Amniotic epithelial cell (primary cell): ENCODE measurements around the gene ROPN1B.
"Not testable (repeated sequence)": the region's sequence is repeated elsewhere in the genome, so short reads cannot be mapped to it uniquely, and the experiment has no call there.

ENCODE experiments used
- DNase-seq: peaks from one replicate; pipeline ENCODE4 v3.0.0-alpha.2; 2010; ENCODE audit warnings: low read depth

Gene ROPN1B

GRCh38 chr3:125958511-125959316 is 10.3 kb upstream of the ROPN1B start:
- DNase-seq, result no peak

DNA sequence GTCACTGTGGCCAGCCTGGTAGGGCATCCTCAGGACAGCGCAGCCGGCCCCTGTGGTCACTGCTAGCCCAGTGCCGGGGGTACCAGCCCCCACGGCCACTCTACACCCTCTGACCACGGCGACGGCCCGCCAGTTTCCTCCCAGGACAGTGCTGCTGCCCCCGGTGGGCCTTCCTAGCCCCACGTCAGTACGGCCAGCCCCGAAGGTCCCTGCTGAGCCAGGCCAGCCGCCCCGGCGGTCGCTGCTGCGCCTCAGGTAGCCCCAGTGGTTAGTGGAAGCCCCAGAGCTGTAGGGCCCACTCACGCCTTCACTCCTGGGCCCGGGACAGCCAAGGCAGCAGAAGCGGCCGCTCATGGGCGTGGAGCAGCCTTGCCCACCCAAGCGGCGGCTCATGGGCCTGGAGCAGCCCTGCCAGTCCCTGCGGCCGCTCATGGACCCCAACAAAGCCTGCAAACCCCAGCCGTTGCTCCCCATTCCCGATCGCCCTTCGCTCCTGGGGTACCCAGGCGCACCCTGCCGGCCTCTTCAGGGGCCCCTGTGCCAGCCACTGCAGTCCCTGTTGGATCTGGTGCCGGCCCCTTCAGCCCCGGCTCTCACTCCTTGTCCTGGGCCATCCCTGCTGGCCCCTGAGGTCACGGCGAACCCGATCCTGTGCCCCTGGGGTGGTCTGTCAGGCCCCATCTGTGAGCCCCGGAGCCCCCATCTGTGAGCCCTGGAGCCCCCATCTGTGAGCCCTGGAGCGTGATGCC is 9.5 kb upstream of the ROPN1B start:
- DNase-seq, result no peak

DNA sequence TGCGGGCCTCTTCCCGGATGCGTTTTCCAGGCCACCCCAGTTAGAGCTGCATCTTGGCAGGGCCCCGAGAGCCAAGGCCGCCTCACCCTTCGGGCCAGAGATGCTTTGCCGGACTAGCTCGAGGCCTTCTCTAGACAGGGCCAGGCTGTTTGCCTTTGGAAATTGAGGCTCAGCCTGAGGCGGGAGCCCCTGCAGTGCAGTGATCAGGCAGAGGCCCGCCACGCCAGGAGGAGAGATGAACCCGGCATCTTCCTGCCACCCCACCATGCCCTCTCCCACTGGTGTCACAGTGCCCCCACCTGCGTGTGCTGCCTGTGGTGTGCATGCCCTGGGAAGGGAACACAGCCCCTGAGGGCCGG is 8.9 kb upstream of the ROPN1B start:
- no peak for DNase-seq

DNA sequence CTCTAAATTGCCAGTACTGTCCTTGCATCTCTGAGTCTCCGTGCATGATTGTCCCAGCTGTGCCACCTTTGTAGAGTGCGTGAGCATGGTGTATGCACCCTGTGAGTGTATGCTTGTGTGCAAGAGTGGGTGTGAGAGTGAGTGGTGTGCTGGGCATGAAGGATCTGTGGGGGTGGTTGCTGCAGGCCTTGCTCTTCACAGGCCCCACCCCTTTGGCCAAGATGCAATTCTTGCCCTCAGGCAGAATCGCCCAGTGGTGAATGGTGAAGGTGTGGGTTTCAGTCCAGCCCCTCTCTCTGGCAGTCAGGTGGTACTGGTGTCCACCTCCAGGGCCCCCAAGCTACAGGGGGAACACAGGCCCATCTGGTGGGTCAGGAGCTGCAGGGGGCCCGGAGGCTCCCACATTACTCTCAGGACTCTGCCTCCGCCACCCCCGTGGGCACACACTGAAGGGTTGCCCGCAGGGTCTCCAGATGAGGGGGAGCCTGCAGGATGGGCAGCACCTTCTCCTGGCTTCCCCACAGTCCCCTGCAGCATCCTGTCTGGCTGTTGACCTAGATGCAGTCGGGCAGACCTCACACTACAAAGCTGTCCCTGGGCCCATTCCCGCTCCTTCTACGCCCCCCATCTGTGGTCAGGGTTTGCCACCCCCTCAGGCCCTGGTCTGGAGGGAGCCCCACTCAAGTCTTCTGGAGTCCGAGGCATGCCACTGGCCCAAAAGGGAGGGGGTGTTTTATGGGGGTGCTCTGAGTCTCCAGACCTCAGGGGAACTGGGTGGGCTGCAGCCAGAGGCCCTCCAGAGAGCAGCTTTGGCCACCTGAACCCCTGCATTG is 8.3 kb upstream of the ROPN1B start:
- DNase-seq, result no peak

DNA sequence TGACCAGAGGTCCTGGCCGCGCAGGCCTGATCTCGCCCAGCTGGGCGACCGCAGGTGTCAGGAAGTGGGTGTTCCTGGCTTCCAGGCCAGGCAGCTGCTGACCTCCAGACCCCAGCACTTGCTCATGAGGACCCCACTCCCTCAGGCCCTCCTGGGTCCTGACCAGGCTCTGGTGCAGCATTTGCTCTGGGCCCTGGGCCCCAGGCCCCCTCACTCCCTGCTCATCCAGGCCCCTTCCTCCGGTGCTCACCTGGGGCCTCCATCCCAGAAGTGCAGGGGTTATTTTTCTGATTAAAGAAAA is 7.7 kb upstream of the ROPN1B start:
- DNase-seq, result no peak

DNA sequence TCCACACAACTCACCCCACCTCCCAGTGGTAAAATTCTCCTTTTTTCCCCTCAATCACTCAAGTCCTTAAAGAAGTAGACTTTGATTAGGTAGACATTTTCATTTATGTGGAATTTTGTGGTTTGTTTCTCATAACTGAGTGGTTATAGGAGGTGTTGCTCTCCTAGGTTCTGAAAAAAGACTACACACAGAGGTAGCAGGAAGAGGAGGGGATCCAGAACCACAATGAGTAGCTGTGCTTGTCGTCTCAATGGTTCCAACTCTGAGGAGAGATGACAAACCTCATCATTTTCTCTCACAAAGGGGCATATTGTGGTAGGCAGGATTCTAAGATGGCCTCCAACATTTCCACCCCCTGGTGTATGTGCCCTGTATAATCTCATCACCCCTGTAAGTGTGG is 5.1 kb upstream of the ROPN1B start:
- DNase-seq, result peak; percentile 3

DNA sequence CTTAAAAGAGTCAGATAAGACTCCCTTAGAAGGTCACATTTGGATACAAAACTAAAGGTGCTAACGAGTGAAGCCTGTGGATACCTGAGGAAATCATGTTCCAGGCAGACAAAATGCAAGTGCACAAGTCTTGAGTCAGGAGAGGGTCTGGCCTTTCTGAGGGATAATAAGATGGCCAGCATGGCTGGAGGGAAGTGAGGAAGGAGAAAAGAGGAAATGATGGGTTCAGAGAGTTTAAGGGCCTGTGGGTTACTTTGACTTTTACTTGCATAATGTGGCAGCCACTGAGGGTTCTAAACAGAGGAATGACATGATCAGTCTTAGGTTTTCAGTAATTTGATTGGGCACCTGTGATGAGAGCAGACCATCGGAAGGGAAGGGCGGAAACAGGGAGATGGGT is 3.5 kb upstream of the ROPN1B start:
- no peak for DNase-seq

GRCh38 chr3:125967156-125967555 is 1.8 kb upstream of the ROPN1B start:
- DNase-seq, result no peak

DNA sequence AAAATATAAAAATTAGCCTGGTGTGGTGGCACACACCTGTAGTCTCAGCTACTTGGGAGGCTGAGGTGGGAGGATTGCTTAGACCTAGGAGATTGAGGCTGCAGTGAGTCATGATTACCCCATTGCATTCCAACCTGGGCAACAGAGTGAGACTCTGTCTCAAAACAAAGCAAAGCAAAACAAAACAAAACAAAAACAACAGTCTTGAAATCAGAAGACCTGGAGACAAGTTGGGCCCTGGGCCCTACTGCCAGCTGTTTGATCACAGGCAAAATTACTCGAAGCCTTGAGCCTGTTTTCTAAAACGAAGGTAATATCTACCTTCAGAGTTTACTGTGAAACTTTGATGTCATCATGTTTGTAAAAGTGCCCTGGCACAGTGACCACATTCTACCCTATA is 857 bp upstream of the ROPN1B start:
- DNase-seq, result not testable (repeated sequence)

DNA sequence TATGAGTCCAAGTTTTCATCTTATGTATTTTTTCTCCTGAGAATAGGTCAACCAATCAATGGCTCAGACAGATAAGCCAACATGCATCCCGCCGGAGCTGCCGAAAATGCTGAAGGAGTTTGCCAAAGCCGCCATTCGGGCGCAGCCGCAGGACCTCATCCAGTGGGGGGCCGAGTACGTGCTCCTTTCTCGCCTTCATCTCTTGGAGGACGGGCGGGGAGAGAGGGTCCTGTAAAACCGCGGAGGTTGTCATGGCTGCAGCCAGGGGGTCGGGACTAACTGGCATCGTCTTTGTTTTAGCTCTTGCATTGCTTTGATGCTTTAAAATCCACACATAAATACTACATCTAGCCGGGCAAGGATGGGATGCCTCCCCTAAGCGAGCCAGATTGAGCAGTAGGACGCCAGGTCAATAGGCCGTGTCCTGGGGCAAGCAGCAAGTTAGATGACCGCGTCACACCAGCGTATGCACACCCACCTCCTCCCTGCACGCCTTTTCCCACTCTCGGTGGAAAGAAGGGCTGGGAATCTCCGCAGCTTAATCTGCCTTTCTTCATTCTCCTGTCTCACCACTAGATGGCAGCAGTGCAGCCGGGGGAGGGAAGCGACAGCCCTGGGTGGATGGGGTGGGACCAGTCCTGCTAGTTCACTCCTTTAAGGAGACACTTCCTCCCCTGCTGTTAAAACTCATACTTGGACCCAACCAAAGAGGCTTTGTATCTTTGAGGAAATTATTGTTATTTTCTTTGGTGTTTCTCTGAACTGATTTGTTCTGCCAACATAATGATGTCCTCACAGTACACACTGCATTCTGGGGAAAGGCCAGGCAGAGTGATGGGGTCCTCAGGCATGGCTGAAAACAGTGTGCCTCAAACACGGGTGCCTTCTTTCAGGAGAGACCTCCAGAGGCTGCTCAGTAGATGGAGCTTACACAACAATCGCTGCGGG is 3.3 kb downstream of the ROPN1B start:
- DNase-seq, result not testable (repeated sequence)

GRCh38 chr3:125975245-125976002 is 6.4 kb downstream of the ROPN1B start:
- DNase-seq, result not testable (repeated sequence)

DNA sequence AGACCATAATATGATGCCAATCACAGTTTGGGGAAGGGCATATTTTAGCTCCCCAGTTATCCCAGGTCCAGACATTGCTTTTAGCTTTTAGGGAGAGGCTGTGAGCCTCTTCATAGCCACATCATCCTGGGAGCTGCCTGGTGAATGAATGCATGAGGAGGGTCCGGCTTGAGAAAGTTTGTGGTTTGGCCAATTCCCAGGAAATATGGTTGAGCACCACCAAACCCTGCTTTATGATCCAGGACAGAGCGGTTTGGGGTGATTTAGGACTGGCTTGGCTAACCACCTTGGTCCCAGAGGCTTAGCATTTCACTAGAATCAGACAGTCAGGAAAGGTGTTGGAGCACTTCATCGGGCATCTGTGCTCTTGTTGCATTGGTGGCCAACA is 7.0 kb downstream of the ROPN1B start:
- DNase-seq, result not testable (repeated sequence)

GRCh38 chr3:125977104-125977503 is 8.1 kb downstream of the ROPN1B start:
- DNase-seq, result not testable (repeated sequence)

DNA sequence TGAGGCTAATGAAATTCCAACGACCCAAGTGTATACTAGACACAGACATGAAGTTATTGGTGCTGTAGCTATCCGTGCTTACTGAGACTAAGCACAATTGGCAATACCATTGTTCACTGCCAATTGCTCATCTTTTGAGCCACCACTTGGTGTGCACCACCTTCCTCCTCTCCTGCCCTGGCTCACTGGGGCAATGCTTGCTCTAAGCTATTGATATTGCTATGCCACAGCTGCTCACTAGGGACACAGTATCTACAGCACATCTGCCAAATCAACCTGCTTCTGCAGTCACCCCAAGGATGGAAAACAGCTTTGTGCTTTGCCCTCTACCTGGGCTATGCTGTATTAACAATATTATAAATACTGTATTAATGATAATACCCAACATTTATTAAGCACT is 16.0 kb downstream of the ROPN1B start:
- not testable (repeated sequence) for DNase-seq

DNA sequence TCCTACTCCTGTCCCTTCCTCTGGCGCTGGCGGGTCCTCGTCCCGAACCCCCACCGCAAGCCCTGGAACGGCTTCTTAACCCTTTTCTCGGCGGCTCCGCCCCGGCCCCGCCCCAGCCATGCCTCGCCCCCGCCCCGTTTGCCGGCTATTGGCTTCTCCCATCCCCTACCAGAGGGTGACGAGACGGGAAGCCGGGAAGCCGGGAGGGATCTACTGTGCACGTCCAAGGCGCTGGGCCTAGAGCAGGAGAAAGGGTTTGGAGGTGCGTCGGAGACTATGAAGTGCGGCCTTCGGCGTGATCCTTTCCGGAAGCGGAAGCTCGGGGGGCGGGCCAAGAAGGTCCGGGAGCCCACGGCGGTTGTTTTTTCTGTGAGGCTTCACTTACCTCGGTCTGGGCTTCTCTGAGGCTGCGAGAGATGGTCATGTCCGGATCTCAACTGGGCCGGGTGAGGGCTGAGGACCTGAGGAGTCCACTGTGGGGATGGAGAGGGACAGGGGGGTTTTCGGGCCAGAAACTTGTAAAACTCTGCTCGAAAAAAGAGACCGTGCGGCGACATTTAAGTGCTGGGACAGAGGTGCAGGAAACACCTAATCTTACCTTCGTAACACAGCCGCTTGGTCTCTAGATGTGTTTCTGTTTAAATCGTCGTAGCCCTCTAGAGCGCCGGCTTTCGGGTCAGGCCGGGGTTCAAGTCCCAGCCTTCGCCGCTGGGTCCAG is 21.4 kb downstream of the ROPN1B start:
- DNase-seq, result peak; percentile 87

DNA sequence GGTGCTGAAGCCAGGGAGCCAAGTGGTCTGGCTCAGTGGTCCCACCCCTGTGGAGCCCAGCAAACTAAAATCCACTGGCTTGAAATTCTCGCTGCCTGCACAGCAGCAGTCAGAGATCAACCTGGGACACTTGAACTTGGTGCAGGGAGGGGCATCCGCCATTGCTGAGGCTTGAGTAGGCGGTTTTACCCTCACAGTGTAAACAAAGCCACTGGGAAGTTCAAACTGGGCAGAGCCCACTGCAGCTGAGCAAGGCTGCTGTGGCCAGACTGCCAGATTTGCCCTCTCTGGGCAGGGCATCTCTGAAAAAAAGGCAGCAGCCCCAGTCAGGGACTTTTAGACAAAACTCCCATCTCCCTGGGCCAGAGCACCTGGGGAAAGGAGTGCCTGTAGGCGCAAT is 27.8 kb downstream of the ROPN1B start:
- not testable (repeated sequence) for DNase-seq

DNA sequence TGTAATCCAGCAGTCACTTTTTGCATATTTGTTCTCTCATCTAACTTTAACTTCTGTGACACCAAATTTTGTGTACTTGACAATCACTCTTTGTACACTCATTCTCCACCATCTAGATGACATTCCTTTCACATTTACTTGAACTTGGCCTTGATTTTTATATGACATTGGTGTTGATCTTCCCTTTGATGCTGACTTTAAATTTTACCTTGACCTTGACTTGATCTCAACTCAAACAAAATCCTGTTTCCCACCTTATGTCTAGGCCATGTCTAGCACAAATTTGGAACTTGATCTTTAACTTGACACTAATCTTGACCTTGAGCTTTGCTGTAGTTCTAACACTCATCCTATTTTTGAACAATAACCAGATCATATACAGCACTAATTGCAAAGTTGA is 33.2 kb downstream of the ROPN1B start:
- no peak for DNase-seq

DNA sequence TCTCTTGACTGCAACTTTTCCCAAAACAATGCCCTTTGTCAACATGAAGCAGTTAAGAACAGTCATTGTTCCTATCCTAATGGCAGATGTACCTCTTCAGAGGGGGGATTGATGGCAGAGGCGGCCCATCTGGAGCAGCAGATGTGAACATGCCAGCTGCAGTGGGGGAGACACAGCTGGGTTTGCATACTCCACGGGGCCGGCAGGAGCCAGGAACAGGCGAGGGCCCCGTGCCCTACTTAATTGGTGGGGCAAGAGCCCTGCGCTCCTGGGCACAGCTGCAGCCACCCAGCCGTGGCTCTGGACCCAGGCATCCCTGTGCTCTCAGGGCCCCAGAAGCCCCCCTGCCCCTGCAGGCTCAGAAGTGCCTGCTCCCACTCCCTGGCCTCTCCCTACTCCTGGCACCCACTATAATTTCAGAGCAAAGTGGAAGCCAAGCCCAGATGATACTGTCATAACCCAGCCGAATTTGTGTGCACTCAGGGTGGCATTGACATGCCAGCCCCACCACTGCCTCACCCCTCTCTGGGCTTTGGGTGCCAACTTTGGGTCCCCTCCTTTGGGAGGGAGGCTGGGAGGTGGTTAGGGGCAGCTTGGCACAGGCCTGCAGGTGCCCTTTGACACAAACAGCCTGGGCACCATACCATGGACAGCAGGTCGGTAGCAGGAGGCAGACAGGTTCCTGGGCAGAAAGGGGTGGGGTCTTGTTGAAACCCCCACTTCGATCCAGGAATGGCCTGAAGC is 34.6 kb downstream of the ROPN1B start:
- DNase-seq, result no peak

DNA sequence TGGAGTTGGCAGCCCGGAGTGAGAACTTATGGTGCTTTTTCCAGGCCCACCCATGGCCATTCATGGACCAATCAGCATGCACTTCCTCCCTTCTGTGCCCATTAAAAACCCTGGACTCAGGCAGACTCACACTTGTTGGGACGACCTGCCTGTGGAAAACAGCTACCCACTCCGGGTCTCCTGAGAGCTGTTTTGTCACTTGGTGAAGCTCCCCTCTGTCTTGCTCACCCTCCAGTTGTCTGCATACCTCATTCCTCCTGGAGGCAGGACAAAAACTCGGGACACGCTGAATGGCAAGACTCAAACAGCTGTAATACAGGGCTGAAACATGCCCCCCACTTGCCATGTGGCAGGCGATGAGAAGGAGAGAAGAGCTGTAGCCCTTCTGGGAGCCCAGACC is 35.2 kb downstream of the ROPN1B start:
- no peak for DNase-seq

- DNase-seq, result no peak
Observed at GRCh38 chr3:126004692-126005091, 35.7 kb downstream of the ROPN1B start.
